ENCODE results near the gene PRDX5.
A peak's percentile ranks its signal among the peaks of the same experiment; 100 is the strongest.

PRDX5 gene

GRCh38 chr11:64341851-64342791 lies 24.2 kb downstream of the PRDX5 start:
- peak; percentile 15 for TF ChIP-seq CTCF (IDR thresholded peaks at IDR 0.05; ENCODE audit: borderline replicate concordance, control extremely low read depth, extremely low read depth, insufficient read depth, missing control alignments)
- DNase-seq (ENCODE audit: low spot score), result peak; percentile 97
- in situ Hi-C loops (cut with MboI; ENCODE audit: low sequenced_read_pairs, unreplicated experiment), result no loop called here

- no peak for TF ChIP-seq CTCF (IDR thresholded peaks at IDR 0.05; ENCODE audit: borderline replicate concordance, control extremely low read depth, extremely low read depth, insufficient read depth, missing control alignments)
- no peak for DNase-seq (ENCODE audit: low spot score)
- in situ Hi-C loops (cut with MboI; ENCODE audit: low sequenced_read_pairs, unreplicated experiment), result no loop called here
These were observed 25.2 kb downstream of the PRDX5 start for GRCh38 chr11:64342869-64343745.

- no peak for DNase-seq (ENCODE audit: low spot score)
- peak; percentile 4 for TF ChIP-seq CTCF (IDR thresholded peaks at IDR 0.05; ENCODE audit: borderline replicate concordance, control extremely low read depth, extremely low read depth, insufficient read depth, missing control alignments)
- in situ Hi-C loops (cut with MboI; ENCODE audit: low sequenced_read_pairs, unreplicated experiment), result no loop called here
These were observed 26.0 kb downstream of the PRDX5 start for GRCh38 chr11:64343767-64344559.

GRCh38 chr11:64344787-64345186 lies 26.9 kb downstream of the PRDX5 start:
- in situ Hi-C loops (cut with MboI; ENCODE audit: low sequenced_read_pairs, unreplicated experiment), result no loop called here
- DNase-seq (ENCODE audit: low spot score), result no peak
- TF ChIP-seq CTCF (IDR thresholded peaks at IDR 0.05; ENCODE audit: borderline replicate concordance, control extremely low read depth, extremely low read depth, insufficient read depth, missing control alignments), result no peak

GRCh38 chr11:64347193-64347867 lies 29.4 kb downstream of the PRDX5 start:
- DNase-seq (ENCODE audit: low spot score), result no peak
- in situ Hi-C loops (cut with MboI; ENCODE audit: low sequenced_read_pairs, unreplicated experiment), result no loop called here
- TF ChIP-seq CTCF (IDR thresholded peaks at IDR 0.05; ENCODE audit: borderline replicate concordance, control extremely low read depth, extremely low read depth, insufficient read depth, missing control alignments), result no peak
